Liver (tissue), 9 donors: Measurements from ENCODE around the gene SCAI. TPM values are rescaled to one million over a fixed set of nuclear protein-coding genes. Genes with fewer than 3 reads are reported as not detected.

ENCODE experiments used
- DNase-seq: peaks from one replicate; pipeline ENCODE4 v3.0.0-alpha.2; 2017; ENCODE audit warnings: low spot score
- H3K27ac ChIP-seq, 2 donors: one replicate each; pipeline ENCODE4 v1.7.0; 2013; ENCODE audit warnings: inconsistent platforms in 2 of 2, low read length in 2 of 2, control low read depth in 1 of 2, low read depth in 1 of 2, mild to moderate bottlenecking in 1 of 2
- H3K27me3 ChIP-seq, 4 donors: one replicate each; pipeline versions ENCODE4 v1.6.1 to v1.7.0; 2013; ENCODE audit warnings: low read length in 3 of 4, inconsistent platforms in 1 of 4, mild to moderate bottlenecking in 1 of 4, moderate library complexity in 1 of 4; ENCODE audit not compliant: control insufficient read depth in 4 of 4, insufficient read depth in 4 of 4
- H3K36me3 ChIP-seq, 4 donors: one replicate each; pipeline versions ENCODE4 v1.6.1 to v1.7.0; 2013; ENCODE audit warnings: low read length in 3 of 4, mild to moderate bottlenecking in 3 of 4, low read depth in 1 of 4, moderate library complexity in 1 of 4; ENCODE audit not compliant: control insufficient read depth in 4 of 4, insufficient read depth in 3 of 4
- H3K4me1 ChIP-seq, 4 donors: one replicate each; pipeline versions ENCODE4 v1.6.1 to v1.7.0; 2013; ENCODE audit warnings: low read length in 3 of 4, mild to moderate bottlenecking in 3 of 4, moderate library complexity in 1 of 4; ENCODE audit not compliant: control insufficient read depth in 4 of 4, insufficient read depth in 4 of 4
- H3K4me3 ChIP-seq, 3 donors: one replicate each; pipeline versions ENCODE4 v1.6.1 to v1.7.0; 2013; ENCODE audit warnings: low read length in 3 of 3, control low read depth in 1 of 3, low read depth in 1 of 3, mild to moderate bottlenecking in 1 of 3
- H3K9ac ChIP-seq, 2 donors: one replicate each; pipeline ENCODE4 v1.7.0; 2013; ENCODE audit warnings: low read length in 2 of 2, mild to moderate bottlenecking in 2 of 2, moderate library complexity in 2 of 2, control low read depth in 1 of 2, low read depth in 1 of 2
- H3K9me3 ChIP-seq, 4 donors: one replicate each; pipeline versions ENCODE4 v1.6.1 to v1.7.0; 2013; ENCODE audit warnings: low read length in 3 of 4; ENCODE audit not compliant: control insufficient read depth in 4 of 4
- ATF3 ChIP-seq: IDR thresholded peaks from 2 replicates; pipeline ENCODE4 v1.6.1; 2016; ENCODE audit warnings: antibody characterized with exemption
- CTCF ChIP-seq: fragments of 150-350 bp; IDR thresholded peaks from 2 replicates; pipeline ENCODE4 v1.5.1; 2017; ENCODE audit warnings: improper control_type of control experiment, low read depth, low read length; ENCODE audit not compliant: missing input control
- FOXA1 ChIP-seq: IDR thresholded peaks from 2 replicates; pipeline ENCODE4 v1.6.1; 2016; ENCODE audit warnings: antibody characterized with exemption
- FOXA2 ChIP-seq: IDR thresholded peaks from 2 replicates; pipeline ENCODE4 v1.6.1; 2016; ENCODE audit warnings: antibody characterized with exemption
- GABPA ChIP-seq, 2 donors: IDR thresholded peaks in 1 of 2; conservative IDR thresholded peaks in 1 of 2; 2 replicates each; pipeline ENCODE4 v1.6.1; 2016; ENCODE audit warnings: antibody characterized with exemption in 2 of 2, mild to moderate bottlenecking in 1 of 2, moderate library complexity in 1 of 2
- HNF4A ChIP-seq, 2 donors: conservative IDR thresholded peaks; 2 replicates each; pipeline ENCODE4 v1.6.1; 2016; ENCODE audit warnings: antibody characterized with exemption in 2 of 2, mild to moderate bottlenecking in 2 of 2
- HNF4G ChIP-seq: IDR thresholded peaks from 2 replicates; pipeline ENCODE4 v1.6.1; 2016; ENCODE audit warnings: antibody characterized with exemption
- JUND ChIP-seq, 2 donors: IDR thresholded peaks; 2 replicates each; pipeline ENCODE4 v1.6.1; 2016; ENCODE audit warnings: antibody characterized with exemption in 2 of 2
- MAX ChIP-seq: IDR thresholded peaks from 2 replicates; pipeline ENCODE4 v1.6.1; 2016; ENCODE audit warnings: antibody characterized with exemption
- NR2F2 ChIP-seq: IDR thresholded peaks from 2 replicates; pipeline ENCODE4 v1.6.1; 2016; ENCODE audit warnings: antibody characterized with exemption
- RAD21 ChIP-seq, 2 donors: IDR thresholded peaks; 2 replicates each; pipeline ENCODE4 v1.6.1; 2016; ENCODE audit warnings: antibody characterized with exemption in 2 of 2, mild to moderate bottlenecking in 2 of 2
- REST ChIP-seq: IDR thresholded peaks from 2 replicates; pipeline ENCODE4 v1.6.1; 2016; ENCODE audit warnings: antibody characterized with exemption, mild to moderate bottlenecking
- RXRA ChIP-seq, 2 donors: IDR thresholded peaks; 2 replicates each; pipeline ENCODE4 v1.6.1; 2017 to 2018; ENCODE audit warnings: antibody characterized with exemption in 2 of 2, mild to moderate bottlenecking in 1 of 2
- SP1 ChIP-seq: IDR thresholded peaks from 2 replicates; pipeline ENCODE4 v1.6.1; 2018; ENCODE audit warnings: antibody characterized with exemption, mild to moderate bottlenecking
- TAF1 ChIP-seq: conservative IDR thresholded peaks from 2 replicates; pipeline ENCODE4 v1.6.1; 2016; ENCODE audit warnings: antibody characterized with exemption, mild to moderate bottlenecking
- YY1 ChIP-seq: IDR thresholded peaks from 2 replicates; pipeline ENCODE4 v1.6.1; 2016; ENCODE audit warnings: antibody characterized with exemption, mild to moderate bottlenecking
- ZBTB33 ChIP-seq: IDR thresholded peaks from 2 replicates; pipeline ENCODE4 v1.6.1; 2016; ENCODE audit warnings: antibody characterized with exemption
- WGBS: extraction: QIAGEN DNeasy Blood & Tissue Kit; methylation state at CpG from one replicate; pipeline ENCODE4 v1.1.7; 2013; 5-methylcytosine and 5-hydroxymethylcytosine counted together
- polyA plus RNA-seq, 2 donors: library from polyadenylated mRNA; stranded (reverse) in 1 of 2; unstranded in 1 of 2; fragments of 200-250 nt in 1 of 2; fragments of >200 nt in 1 of 2; fragmentation: Nextera tagmentation in 1 of 2; extraction: Ambion mirVana in 1 of 2; gene quantifications; one replicate each; pipeline versions ENCODE4 v1.2.1 to v1.2.3, GENCODE V29; 2013 to 2015
- total RNA-seq, 2 donors: library from RNA; depleted of rRNA; stranded (reverse); fragments of >200 nt; gene quantifications; one replicate each; pipeline ENCODE4 v1.2.3, GENCODE V29; 2014
- donor health status: healthy.
- donor health status: healthy.
- donor health status: healthy.
- donor health status: healthy.
- donor health status: healthy.

The SCAI gene
- total and polyA plus RNA-seq, 4 donors = 0.24 to 5.3 (median 1.6) TPM

GRCh38 chr9:125133403-125134329 lies 9.7 kb downstream of the SCAI start (continued):
- TF ChIP-seq HNF4G (no peak), HNF4A (conservative IDR thresholded peaks at IDR 0.05) (no peak), RXRA (IDR thresholded peaks at IDR 0.05) (no peak), ATF3 (no peak), RAD21 (IDR thresholded peaks at IDR 0.05) (no peak), GABPA (IDR thresholded peaks at IDR 0.05 in 1 of 2, conservative IDR thresholded peaks at IDR 0.05 in 1 of 2) (no peak), TAF1 (no peak)

GRCh38 chr9:125131778-125132177 lies 11.6 kb downstream of the SCAI start:
- Histone ChIP-seq H3K4me1 (no peaks in the 10 kb centered on the region), H3K4me3 (no peak overlapping the region), H3K9me3 (no peaks in the 10 kb centered on the region), H3K27me3 (no peaks in the 10 kb centered on the region), H3K36me3 (no peaks in the 10 kb centered on the region), H3K9ac (no peak overlapping the region), H3K27ac (no peak overlapping the region)
- TF ChIP-seq YY1 (no peak), JUND (IDR thresholded peaks at IDR 0.05) (no peak), FOXA2 (no peak), FOXA1 (no peak), CTCF (no peak), TAF1 (no peak), ATF3 (no peak), HNF4A (conservative IDR thresholded peaks at IDR 0.05) (no peak), NR2F2 (no peak)
- DNase-seq = no peak
- 96% methylated on average over 6 of the region's 6 CpGs for WGBS

GRCh38 chr9:125126019-125126746 lies 17.1 kb downstream of the SCAI start:
- H3K4me1 ChIP-seq = peaks cover 0 to under 1% (median 0%) of the 10 kb centered on the region in 4 donors
- DNase-seq = no peak
- 95% methylated on average over 2 of the region's 2 CpGs for WGBS
- no peak overlapping the region for H3K9ac ChIP-seq
- no peaks in the 10 kb centered on the region for H3K27me3 ChIP-seq
- no peak overlapping the region for H3K27ac ChIP-seq
- H3K36me3 ChIP-seq = no peaks in the 10 kb centered on the region
- no peaks in the 10 kb centered on the region for H3K9me3 ChIP-seq
- no peak overlapping the region for H3K4me3 ChIP-seq
- TF ChIP-seq CTCF = no peak
- TF ChIP-seq REST = no peak
- no peak for TF ChIP-seq NR2F2
- TF ChIP-seq ZBTB33 = no peak
- no peak for TF ChIP-seq MAX
- no peak for TF ChIP-seq SP1
- no peak for TF ChIP-seq YY1
- TF ChIP-seq GABPA (IDR thresholded peaks at IDR 0.05 in 1 of 2, conservative IDR thresholded peaks at IDR 0.05 in 1 of 2) = no peak
- no peak for TF ChIP-seq HNF4A (conservative IDR thresholded peaks at IDR 0.05)
- no peak for TF ChIP-seq RAD21 (IDR thresholded peaks at IDR 0.05)
- no peak for TF ChIP-seq FOXA2
